ENCODE results near the gene TRIM2. TPM values are rescaled to one million over a fixed set of nuclear protein-coding genes. Genes with fewer than 3 reads are reported as not detected.

TRIM2 gene
- polyA plus RNA-seq, 1 of the 3 experiments (the other 2 are of a cell fraction), result 16.4 TPM

DNA sequence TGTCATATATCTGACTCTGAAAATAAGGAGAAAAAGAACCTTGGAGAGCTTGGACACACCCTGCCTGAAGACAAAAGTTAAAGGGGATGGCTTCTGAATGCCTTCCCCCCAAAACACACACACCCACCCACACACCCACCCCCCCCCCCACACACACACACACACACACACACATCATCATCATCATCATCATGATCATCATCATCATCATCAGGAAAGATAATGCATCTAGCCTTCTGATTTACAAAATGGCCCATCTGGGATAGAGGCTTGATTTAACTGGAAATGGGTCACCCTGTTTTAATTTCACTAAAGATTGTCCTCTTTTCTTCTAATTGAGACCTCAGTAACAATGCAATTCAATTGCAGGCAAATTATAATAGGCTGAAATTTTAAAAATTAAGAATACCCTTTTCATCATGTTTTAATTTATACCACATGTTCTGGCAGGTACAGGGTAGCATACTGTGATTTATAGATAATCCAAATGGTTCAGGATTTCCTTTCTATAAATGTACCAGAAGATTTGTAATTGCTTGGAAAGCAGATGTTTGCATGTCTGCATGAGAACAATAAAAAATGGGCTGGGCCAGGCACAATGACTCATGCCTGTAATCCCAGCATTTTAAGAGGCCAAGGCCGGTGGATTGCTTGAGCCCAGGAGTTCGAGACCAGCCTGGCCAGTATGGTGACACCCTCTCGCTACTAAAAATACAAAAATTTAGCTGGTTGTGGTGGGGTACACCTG lies 56.5 kb downstream of the TRIM2 start (continued):
- TF ChIP-seq, protein P1, sequence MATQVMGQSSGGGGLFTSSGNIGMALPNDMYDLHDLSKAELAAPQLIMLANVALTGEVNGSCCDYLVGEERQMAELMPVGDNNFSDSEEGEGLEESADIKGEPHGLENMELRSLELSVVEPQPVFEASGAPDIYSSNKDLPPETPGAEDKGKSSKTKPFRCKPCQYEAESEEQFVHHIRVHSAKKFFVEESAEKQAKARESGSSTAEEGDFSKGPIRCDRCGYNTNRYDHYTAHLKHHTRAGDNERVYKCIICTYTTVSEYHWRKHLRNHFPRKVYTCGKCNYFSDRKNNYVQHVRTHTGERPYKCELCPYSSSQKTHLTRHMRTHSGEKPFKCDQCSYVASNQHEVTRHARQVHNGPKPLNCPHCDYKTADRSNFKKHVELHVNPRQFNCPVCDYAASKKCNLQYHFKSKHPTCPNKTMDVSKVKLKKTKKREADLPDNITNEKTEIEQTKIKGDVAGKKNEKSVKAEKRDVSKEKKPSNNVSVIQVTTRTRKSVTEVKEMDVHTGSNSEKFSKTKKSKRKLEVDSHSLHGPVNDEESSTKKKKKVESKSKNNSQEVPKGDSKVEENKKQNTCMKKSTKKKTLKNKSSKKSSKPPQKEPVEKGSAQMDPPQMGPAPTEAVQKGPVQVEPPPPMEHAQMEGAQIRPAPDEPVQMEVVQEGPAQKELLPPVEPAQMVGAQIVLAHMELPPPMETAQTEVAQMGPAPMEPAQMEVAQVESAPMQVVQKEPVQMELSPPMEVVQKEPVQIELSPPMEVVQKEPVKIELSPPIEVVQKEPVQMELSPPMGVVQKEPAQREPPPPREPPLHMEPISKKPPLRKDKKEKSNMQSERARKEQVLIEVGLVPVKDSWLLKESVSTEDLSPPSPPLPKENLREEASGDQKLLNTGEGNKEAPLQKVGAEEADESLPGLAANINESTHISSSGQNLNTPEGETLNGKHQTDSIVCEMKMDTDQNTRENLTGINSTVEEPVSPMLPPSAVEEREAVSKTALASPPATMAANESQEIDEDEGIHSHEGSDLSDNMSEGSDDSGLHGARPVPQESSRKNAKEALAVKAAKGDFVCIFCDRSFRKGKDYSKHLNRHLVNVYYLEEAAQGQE (IDR thresholded peaks at IDR 0.05; ENCODE audit: low read depth, low read length), result no peak
- TF ChIP-seq SIN3A (IDR thresholded peaks at IDR 0.05; ENCODE audit: borderline replicate concordance, low read depth, low read length), result no peak
- TF ChIP-seq, protein P2, sequence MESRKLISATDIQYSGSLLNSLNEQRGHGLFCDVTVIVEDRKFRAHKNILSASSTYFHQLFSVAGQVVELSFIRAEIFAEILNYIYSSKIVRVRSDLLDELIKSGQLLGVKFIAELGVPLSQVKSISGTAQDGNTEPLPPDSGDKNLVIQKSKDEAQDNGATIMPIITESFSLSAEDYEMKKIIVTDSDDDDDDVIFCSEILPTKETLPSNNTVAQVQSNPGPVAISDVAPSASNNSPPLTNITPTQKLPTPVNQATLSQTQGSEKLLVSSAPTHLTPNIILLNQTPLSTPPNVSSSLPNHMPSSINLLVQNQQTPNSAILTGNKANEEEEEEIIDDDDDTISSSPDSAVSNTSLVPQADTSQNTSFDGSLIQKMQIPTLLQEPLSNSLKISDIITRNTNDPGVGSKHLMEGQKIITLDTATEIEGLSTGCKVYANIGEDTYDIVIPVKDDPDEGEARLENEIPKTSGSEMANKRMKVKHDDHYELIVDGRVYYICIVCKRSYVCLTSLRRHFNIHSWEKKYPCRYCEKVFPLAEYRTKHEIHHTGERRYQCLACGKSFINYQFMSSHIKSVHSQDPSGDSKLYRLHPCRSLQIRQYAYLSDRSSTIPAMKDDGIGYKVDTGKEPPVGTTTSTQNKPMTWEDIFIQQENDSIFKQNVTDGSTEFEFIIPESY (IDR thresholded peaks at IDR 0.05; ENCODE audit: borderline replicate concordance, low read depth), result no peak
- no peak for TF ChIP-seq JUND (IDR thresholded peaks at IDR 0.05)
- TF ChIP-seq MEF2A (IDR thresholded peaks at IDR 0.05; ENCODE audit: borderline replicate concordance, low read depth), result no peak
- TF ChIP-seq, protein P3, sequence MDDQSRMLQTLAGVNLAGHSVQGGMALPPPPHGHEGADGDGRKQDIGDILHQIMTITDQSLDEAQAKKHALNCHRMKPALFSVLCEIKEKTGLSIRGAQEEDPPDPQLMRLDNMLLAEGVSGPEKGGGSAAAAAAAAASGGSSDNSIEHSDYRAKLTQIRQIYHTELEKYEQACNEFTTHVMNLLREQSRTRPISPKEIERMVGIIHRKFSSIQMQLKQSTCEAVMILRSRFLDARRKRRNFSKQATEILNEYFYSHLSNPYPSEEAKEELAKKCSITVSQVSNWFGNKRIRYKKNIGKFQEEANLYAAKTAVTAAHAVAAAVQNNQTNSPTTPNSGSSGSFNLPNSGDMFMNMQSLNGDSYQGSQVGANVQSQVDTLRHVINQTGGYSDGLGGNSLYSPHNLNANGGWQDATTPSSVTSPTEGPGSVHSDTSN (IDR thresholded peaks at IDR 0.05), result no peak
- TF ChIP-seq RAD21 (IDR thresholded peaks at IDR 0.05; ENCODE audit: low read length), result no peak
- TF ChIP-seq RXRA (IDR thresholded peaks at IDR 0.05; ENCODE audit: borderline replicate concordance, low read depth), result no peak
- no peak for TF ChIP-seq ELF1 (IDR thresholded peaks at IDR 0.05)
- no peak for TF ChIP-seq MXI1 (IDR thresholded peaks at IDR 0.05; ENCODE audit: low read depth, low read length)
- peak in 1 of 2 experiments; percentile 56; a peak in 1 of 4 replicates for TF ChIP-seq EP300 (IDR thresholded peaks at IDR 0.05; ENCODE audit: borderline replicate concordance in 1 of 2, low read depth in 1 of 2, low read length in 1 of 2)
- TF ChIP-seq GATA2 (CRISPR knock-in tag; IDR thresholded peaks at IDR 0.05), result peak; percentile 64
- no peak for TF ChIP-seq FOXM1 (IDR thresholded peaks at IDR 0.05; ENCODE audit: low read depth)

DNA sequence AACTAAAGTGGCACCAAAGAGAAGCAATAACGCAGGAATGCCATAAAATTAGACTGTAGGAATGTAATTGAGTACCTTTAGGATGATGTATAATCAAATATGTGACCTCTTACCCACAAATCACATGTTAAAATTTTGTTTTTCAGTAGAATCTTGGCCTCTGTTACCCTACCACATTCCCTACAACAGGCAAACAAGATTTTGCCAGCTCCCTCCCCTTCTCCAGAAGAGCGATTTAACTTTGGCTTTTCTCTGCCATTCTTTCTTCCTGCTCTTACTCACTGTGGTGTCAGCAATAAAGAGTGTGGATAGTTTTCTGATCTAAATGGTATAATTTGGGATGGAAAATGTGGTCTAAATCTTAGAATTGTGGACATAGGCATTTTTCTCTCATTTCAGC lies 57.2 kb downstream of the TRIM2 start:
- Histone ChIP-seq H3K9ac (no peak overlapping the region), H3K9me2 (no peaks in the 10 kb centered on the region), H3K36me3 (replicated peaks in 1 of 2; ENCODE audit: control insufficient read depth in 1 of 2, insufficient read depth in 2 of 2, low read length in 1 of 2) (no peaks in the 10 kb centered on the region), H3K4me1 (ENCODE audit: control insufficient read depth in 1 of 2, insufficient read depth in 2 of 2, low read depth in 1 of 2, low read length in 1 of 2) (peaks cover 20 to 37% of the 10 kb centered on the region in 2 experiments; a peak in 3 of 4 replicates), H2AFZ (ENCODE audit: low read depth) (no peak overlapping the region), H3K4me3 (ENCODE audit: low read depth in 2 of 2, low read length in 1 of 2) (no peak overlapping the region), H3K27ac (ENCODE audit: low read depth in 2 of 2, low read length in 1 of 2) (peak overlapping the region in 1 of 2 experiments; percentile 56; a peak in 2 of 4 replicates), H3K4me2 (no peak overlapping the region), H3K79me2 (ENCODE audit: insufficient read depth) (peaks cover 63% of the 10 kb centered on the region), H3F3A (replicated peaks; ENCODE audit: insufficient read depth) (peaks cover 6% of the 10 kb centered on the region), H3K27me3 (ENCODE audit: insufficient read depth) (no peaks in the 10 kb centered on the region), H3K9me3 (no peaks in the 10 kb centered on the region), H4K20me1 (ENCODE audit: insufficient read depth) (no peaks in the 10 kb centered on the region)
- TF ChIP-seq EZH2phosphoT487 (IDR thresholded peaks at IDR 0.05; ENCODE audit: borderline replicate concordance, low read depth) (no peak), JUND (IDR thresholded peaks at IDR 0.05) (no peak), NRF1 (IDR thresholded peaks at IDR 0.05; ENCODE audit: low read depth, low read length) (no peak), SIN3A (IDR thresholded peaks at IDR 0.05; ENCODE audit: borderline replicate concordance, low read depth, low read length) (no peak)
- 96% methylated on average over 2 of the region's 2 CpGs for WGBS (ENCODE audit: low lambda C conversion rate)
- DNase-seq, result no peak
- ChIA-PET POLR2A (no interaction called here), CTCF (interaction anchor here (0.8 to 0.9 kb wide), 2 partner anchors 26 to 55 kb away, joined by 3 read pairs; no protein-coding TSS in a partner anchor)
